CD4-positive, alpha-beta T cell treated with Interleukin-6 for 4 hours (primary cell): ENCODE measurements around the gene GNAS.
"Not testable (repeated sequence)": the region's sequence is repeated elsewhere in the genome, so short reads cannot be mapped to it uniquely, and the experiment has no call there.

ENCODE experiments used
- DNase-seq: peaks from one replicate; pipeline ENCODE4 v3.0.0-alpha.2; 2020; ENCODE audit warnings: mixed read lengths

The GNAS gene

DNA sequence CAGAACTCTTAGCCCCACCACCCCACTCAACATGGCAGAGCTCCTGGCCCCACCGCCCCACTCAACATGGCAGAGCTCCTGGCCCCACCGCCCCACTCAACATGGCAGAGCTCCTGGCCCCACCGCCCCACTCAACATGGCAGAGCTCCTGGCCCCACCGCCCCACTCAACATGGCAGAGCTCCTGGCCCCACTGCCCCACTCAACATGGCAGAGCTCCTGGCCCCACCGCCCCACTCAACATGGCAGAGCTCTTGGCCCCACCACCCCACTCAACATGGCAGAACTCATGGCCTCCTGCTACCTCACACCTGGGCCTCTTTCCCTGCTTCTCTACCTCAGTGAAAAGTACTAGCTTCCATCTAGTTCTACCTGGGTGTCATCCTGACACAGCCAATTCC lies 23.7 kb upstream of the GNAS start:
- DNase-seq: not testable (repeated sequence)

DNA sequence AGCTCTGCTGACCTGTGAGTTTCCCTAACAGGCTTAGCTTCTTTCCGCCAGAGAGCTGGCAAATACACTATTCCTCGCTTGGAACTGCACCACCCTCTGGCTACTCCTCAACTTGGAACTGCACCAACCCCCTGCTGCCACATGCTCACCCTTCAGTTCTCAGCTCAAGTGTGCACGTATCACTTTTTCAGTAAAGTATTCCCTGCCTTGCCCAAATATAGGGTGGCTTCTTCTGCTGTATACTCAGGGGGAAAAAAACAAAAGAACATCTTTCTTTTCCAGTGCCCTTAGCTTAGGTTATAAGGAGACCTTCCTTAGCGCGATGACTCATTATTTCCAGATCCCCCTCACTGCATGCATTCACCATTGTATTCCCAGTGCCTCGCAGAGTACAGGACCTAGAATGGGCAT lies 23.0 kb upstream of the GNAS start:
- DNase-seq: no peak

DNA sequence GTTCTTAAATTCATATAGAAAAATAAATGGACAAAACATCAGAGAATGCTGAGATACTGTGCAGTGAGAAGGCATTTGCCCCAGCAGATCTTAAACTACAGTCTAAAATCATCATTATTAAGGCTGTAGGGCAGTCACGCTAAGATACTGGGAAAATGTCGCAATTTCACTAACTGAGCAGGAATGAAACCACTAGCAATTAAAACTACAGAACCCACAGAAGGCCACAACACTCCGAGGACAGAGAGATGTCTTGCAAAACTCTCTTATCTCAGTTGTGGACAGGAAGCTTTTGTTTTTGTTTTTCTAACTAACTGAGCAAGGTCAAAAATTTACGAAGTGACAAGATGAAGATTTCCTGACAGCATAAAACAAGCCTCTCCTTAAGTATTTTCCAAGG lies 20.1 kb upstream of the GNAS start:
- no peak for DNase-seq

DNA sequence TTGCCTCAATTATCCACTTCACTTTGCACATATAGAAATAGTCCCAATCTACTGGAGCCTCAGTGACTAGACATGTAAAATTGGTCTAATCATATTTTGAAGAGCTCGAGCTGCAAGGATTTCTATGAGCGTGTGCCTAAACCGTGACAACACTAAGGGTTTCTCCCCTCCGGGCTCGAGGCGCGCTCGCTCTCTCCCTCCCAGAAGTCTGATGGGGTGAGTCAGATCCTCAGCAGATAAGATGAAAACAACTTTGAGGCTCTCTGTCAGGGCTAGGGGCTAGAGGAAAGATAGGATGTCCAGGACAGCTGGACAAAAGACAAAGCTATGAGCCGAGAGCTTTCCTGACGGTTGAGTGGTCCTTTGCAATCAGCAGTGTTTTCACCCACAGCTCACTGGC lies 18.6 kb upstream of the GNAS start:
- no peak for DNase-seq

DNA sequence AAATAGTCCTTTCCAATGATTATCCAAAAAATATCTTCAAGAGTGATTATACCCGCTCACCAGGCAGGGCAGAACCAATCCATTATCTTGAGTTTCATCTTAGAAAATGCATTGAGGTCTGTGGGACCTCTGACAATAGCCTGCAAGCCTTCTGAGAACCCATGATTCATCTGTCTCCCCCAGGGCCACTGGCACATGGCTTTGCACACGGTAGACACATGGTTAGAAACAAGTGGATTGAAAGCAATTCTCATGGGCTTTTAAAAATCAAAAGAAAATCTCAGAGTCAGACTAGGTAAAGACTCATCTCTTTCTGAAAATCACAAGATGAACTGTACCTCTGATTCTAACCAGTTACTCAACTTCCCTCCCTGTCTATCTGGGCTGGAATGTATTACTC lies 17.3 kb upstream of the GNAS start:
- DNase-seq: no peak

DNA sequence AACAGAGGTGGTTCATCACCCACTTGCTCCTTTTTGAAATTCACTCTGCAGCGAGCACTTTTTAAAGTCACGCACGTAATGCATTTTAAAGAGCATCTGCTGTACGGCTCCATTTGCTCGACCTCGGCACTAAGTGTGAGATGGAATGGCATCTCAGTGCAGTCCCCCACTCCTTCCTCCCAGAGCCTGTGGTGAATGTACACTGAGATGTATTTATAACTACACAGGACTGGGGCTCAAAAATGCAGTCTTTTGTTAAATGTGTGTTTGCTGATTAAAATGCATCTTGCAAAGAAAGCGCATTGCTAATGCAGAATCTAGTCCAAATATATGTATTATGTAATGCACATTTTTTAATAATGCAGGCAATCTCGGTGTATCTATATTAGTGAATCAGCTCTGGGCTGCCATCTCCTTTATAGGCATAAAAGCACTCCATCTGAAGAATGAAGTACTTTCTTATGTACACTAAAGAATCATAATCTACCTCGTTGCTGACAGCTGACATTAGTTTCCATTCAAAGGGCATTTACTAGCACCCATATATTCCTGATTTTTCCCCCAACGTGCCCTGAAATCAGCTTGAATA lies 15.8 kb upstream of the GNAS start:
- no peak for DNase-seq

DNA sequence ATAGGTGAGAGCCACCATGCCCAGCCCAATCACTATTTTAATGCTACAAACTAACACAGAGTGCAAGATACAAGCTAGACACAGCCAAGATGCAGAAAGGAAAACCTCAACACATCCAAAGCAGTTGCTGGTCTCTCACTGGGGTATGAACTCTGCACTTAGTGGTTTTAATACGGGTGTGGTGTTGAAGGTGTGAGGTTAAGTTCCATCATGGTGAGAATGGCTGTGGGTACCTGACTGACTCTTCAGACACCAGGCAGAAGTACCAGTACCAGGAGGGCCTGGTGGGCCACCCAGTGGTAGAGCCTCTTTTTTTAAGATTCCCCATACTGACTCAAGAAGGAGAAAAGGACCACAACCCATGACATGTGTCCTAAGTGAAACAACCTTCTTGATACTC lies 14.8 kb upstream of the GNAS start:
- DNase-seq: no peak

DNA sequence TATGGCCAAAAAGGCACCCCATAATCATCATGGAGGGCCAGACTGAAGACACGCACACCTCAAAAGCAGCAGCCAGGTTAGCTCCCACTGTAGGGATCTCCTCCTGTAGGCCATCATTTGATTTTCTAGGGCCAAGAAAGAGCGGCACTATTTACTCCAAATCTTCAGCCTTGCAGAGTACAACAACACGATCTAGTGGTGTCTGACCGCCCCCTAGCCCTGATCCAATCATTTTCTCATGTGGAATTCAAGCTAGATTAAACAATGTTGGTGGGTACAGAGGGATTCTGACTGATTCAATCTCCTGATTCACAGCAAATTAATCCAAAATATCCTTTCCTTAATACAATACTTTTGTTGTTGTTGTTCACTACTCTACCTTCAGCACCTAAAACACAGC lies 14.3 kb upstream of the GNAS start:
- DNase-seq: no peak

DNA sequence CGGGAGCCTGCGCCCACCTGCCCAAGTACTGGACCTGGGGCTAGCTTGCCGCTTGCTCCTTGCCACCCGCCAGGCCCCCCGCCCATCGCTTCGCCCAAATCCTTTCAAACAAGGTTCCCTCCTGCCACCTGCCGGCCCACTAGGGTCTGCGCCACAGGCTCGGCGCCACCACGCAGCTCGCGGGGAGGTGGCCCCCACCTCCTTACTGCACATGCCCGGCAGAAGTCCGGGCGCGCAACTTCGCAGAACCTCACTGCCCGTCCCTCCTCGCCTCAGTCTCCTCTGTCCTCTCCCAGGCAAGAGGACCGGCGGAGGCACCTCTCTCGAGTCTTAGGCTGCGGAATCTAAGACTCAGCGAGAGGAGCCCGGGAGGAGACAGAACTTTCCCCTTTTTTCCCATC lies 13.0 kb upstream of the GNAS start:
- peak; percentile 63 for DNase-seq

DNA sequence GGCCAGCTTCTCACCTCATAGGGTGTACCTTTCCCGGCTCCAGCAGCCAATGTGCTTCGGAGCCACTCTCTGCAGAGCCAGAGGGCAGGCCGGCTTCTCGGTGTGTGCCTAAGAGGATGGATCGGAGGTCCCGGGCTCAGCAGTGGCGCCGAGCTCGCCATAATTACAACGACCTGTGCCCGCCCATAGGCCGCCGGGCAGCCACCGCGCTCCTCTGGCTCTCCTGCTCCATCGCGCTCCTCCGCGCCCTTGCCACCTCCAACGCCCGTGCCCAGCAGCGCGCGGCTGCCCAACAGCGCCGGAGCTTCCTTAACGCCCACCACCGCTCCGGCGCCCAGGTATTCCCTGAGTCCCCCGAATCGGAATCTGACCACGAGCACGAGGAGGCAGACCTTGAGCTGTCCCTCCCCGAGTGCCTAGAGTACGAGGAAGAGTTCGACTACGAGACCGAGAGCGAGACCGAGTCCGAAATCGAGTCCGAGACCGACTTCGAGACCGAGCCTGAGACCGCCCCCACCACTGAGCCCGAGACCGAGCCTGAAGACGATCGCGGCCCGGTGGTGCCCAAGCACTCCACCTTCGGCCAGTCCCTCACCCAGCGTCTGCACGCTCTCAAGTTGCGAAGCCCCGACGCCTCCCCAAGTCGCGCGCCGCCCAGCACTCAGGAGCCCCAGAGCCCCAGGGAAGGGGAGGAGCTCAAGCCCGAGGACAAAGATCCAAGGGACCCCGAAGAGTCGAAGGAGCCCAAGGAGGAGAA lies 12.3 kb upstream of the GNAS start:
- no peak for DNase-seq

DNA sequence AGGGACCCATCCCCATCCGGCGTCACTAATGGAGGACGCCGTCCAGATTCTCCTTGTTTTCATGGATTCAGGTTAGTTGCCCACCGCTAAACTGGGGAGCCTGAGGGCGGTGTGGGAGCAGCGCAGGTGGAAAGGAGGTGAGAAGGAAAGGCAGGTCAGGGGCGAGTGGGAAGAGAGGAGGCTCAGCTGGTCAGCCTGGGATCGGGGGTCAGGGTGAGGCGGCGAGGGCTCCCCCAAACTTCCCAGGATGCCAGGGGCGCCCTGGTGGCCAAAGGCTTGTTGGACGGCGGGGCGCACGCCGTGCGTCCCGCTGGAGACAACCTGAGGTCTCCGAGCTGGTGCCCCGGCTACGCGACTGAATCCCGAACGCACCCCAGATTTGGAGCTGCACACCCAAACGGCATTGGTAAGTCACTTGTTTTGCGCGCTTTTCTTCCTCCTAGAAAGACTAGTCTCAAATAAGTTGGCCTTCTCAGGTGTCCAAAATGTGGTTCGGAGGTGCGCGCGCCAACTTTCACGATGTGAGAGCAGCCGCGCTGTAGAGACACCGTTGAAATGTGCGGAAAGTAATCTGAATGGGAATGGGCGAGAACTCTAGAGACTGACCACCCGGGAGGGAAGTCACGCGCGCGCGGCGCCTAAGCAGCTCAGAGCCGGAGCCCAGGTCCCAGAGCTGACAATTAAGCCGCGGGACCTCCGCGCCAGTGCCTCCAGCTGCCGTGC lies 11.5 kb upstream of the GNAS start:
- DNase-seq: no peak

DNA sequence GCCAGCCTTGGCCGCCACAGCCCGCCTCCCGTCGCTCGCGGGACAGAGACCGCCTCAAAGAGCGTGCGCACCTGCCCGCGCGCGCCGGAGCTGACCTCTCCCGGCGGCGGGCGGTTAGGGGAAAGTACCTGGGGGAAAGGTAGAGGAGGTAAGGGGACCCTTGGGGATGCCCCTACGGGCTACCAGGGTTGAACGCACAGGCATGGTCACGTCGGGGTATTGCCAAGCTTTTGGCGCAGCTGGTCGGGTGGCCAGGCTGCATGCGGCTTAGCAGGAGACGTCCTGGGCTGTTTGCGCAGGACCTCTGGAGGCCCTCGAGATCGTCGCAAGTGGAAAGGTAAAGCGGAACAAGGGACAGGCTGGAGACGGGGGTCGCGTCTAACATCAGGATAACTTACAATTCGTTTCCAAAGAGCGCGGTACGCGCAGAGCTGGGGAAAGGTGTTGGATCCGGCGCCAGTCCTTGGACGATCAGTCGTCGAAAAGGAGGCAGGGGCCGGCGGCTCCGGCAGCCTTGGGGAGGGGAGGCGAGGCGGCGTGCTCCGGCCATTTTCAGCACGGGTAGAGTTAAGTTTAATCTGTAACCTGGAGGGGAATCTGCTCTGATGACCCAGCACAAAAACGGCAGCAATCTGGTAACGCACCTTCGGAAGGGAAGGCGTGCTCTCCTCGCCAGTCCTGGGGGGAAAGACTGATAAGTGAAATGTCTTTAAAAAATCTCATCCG lies 10.8 kb upstream of the GNAS start:
- no peak for DNase-seq

DNA sequence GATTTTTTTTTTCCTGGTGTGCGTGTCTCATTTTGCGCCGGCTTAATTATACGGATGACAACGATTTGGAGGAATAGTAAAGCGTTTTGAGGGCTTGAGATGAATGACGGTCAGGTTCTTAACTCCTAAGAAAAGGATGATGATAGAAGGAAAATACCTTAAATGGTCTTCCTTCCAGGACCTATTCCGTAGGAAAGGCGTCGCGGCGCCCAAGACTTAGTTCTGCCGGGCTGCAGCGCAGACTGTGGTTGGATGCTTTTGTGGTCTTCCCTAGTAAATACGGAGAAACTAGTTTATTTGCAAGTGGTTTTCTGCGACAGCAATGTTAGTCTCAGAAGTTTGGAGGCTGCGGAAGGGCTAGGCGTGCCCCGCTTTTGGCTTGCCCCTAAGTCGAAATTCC lies 10.2 kb upstream of the GNAS start:
- no peak for DNase-seq

DNA sequence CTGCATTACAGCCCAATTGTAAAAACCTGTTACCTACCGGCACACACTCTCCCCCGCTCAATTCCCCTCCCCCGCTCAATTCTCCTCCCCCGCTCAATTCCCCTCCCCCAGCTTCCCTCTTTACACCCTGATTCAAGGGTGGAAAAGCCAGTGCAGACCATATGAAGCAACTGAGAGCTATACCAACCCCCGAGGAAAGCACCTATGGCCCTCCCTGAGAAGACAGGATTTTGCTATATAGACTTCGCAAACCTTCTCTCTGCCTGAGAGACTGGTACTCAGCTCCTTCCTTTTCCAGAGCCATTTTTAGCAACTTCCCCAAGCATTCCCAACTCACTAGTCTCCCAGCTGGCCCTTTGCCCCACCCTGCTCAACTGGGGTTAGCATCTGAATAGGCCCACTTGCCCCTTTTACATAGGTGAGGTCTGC lies 9.4 kb upstream of the GNAS start:
- DNase-seq: no peak

DNA sequence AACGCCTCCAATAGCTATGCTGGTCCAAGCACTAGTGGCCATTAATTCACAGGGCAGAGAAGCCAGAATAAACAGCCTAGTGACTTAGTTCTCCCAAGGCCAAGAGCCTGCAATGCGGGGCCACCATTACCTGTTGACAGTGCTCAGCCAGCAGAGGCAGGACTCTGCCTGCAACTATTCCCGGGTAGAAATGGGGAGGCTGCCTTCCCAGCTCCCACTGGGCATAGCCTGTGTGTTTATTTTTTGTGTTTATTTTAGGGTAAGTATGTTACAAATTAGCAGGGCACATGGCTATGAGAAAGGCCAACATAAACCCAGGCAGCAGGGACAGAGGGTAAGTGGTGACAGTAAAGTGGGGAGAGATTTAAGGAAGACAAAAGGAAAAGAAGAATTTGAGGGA lies 6.8 kb upstream of the GNAS start:
- DNase-seq: no peak

DNA sequence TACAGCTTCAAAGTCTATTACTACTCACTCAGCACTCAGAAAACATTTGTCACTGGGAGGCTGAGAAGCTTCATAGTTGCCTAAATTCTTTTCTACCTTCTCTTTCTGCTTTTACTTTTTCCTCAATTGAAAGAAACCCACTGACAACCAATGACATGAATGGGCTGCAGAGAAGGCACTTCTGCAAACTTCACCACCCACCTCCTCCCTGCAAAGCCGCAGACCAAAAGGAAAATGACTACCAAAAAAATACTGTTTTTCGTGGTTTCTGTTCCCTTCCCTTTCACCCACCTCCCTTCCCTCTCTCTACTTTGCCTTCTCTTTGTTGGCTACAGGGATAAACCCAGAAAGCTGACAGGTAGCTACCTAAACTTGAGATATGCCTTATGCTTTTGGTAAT lies 5.1 kb upstream of the GNAS start:
- DNase-seq: no peak

DNA sequence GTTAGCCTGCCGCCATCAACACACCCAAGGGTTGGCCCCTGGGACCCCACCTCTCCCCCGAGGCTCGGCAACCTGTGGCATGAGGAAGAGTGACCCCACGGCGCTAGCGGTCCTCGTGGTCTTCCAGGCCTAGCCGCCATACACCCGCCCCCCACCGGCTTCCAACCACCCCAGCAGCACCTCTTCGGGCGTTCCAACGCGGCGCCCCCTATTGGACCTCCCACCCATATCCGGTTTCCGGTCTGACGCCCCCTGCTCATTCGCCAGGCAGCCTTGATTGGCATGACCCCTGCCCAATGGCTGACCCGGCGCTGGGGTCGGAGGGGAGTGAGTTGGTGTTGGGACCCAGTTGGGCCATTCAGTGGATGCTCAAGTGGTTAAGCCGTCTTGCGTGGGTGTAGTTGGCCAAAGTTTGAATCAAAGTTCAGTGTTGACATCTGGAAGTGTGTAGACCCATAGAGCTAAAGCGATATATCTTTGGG lies 1.8 kb upstream of the GNAS start, which contains the start of gene GNAS-AS1:
GNAS-AS1 (minus strand) TSS at position 210 of the 482 bp plus-strand sequence.
- peak; percentile 73 for DNase-seq

DNA sequence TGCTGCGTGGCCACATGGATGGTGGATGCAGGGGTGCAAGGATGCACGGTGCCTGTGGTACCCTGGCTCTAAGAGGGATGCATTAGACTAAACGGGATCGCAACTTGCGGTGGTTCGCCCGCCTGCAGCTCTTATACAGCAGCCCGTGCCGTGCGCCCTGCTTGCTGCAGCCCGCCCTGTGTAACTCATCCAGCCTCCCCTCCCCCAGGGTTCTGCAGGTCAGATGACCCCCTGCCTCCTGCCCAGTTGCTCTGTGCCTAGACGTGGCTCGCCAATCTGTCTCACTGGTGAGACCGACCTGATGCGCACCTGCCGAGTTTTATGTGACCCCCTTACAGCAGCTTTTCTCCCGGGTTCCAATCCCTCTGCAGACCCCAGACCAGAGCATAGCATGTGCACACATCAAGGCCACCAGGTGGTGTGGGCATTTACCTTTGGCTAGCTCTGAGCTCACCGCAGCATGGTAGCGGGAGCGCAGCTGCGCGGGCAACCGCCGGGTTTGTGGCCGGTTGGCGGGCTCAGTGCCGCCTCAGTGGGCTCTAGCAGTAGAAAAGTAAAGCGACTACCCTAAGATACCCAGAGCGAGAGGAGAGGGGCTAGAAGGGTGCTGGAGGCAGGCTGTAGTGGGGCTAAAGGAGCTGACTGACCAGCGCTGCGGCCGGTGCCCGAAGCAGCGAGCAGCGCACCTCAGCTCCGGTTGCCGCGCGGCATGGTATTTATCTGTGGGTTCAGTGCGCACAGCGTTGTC lies 1.1 kb upstream of the GNAS start:
- no peak for DNase-seq

DNA sequence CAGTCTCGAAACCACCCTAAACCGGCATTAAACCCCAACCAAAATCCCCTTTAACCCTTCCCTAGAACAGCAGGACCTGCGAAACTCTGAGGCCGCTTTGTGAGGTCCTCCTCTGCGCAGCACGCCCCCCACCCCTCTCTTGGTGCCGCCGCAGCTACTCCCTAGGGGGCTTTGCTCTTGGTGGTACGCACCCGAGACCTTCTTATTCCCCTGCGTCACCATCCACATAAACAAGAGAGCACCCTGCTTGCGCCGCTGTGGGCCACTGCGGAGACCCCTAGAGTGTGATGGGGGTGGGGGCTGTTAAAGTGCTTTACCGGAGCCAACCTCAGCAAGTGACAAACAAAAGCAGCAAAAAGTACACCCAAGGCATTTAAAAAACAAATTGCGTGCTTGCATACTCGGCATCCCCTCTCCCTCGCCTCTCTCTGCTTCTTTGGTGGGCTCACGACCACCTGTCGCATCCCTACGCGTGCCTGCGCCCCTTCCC lies 502 bp upstream of the GNAS start:
- DNase-seq: no peak

DNA sequence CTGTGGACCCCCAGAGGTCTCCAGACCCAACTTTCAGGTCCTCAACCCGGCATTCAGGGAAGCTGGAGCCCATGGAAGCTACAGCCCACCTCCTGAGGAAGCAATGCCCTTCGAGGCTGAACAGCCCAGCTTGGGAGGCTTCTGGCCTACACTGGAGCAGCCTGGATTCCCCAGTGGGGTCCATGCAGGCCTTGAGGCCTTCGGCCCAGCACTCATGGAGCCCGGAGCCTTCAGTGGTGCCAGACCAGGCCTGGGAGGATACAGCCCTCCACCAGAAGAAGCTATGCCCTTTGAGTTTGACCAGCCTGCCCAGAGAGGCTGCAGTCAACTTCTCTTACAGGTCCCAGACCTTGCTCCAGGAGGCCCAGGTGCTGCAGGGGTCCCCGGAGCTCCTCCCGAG lies 950 bp downstream of the GNAS start:
- DNase-seq: no peak

DNA sequence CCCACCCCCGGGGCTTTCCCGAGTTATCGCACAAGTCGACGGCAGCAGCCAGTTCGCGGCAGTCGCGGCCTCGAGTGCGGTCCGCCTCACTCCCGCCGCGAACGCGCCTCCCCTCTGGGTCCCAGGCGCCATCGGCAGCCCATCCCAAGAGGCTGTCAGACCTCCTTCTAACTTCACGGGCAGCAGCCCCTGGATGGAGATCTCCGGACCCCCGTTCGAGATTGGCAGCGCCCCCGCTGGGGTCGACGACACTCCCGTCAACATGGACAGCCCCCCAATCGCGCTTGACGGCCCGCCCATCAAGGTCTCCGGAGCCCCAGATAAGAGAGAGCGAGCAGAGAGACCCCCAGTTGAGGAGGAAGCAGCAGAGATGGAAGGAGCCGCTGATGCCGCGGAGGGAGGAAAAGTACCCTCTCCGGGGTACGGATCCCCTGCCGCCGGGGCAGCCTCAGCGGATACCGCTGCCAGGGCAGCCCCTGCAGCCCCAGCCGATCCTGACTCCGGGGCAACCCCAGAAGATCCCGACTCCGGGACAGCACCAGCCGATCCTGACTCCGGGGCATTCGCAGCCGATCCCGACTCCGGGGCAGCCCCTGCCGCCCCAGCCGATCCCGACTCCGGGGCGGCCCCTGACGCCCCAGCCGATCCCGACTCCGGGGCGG lies 1.6 kb downstream of the GNAS start:
- DNase-seq: no peak
